ENCODE results near the gene TOMM34. TPM values are rescaled to one million over a fixed set of nuclear protein-coding genes. Genes with fewer than 3 reads are reported as not detected.

TOMM34 gene
- total and polyA plus RNA-seq, 2 of the 13 experiments (the other 11 are each of a cell fraction or from before 2014, with no cell fraction given) = 36.2 to 52.0 TPM

- TF ChIP-seq ZC3H4 (CRISPR knock-in tag; IDR thresholded peaks at IDR 0.05; ENCODE audit: borderline replicate concordance) (no peak), RNF219 (CRISPR knock-in tag; IDR thresholded peaks at IDR 0.05) (peak; percentile 94; the same call in 1 of the 2 replicates), TOPORS (CRISPR knock-in tag; IDR thresholded peaks at IDR 0.05) (peak; percentile 75; the same call in 1 of the 2 replicates), ZNF496 (CRISPR knock-in tag; IDR thresholded peaks at IDR 0.05; ENCODE audit: insufficient replicate concordance) (no peak), ZBTB26 (CRISPR knock-in tag; IDR thresholded peaks at IDR 0.05; ENCODE audit: borderline replicate concordance) (peak; percentile 93), HES4 (CRISPR knock-in tag; IDR thresholded peaks at IDR 0.05; ENCODE audit: borderline replicate concordance) (peak; percentile 88; the same call in 1 of the 2 replicates), REPIN1 (CRISPR knock-in tag; IDR thresholded peaks at IDR 0.05; ENCODE audit: borderline replicate concordance, low read depth) (peak; percentile 93), ZNF567 (CRISPR knock-in tag; IDR thresholded peaks at IDR 0.05; ENCODE audit: borderline replicate concordance) (peak; percentile 89), MNT (IDR thresholded peaks at IDR 0.05) (peak; percentile 59; the same call in 1 of the 2 replicates), ZBTB14 (CRISPR knock-in tag; IDR thresholded peaks at IDR 0.05) (peak; percentile 86), ZNF816 (CRISPR knock-in tag; IDR thresholded peaks at IDR 0.05; ENCODE audit: borderline replicate concordance) (peak; percentile 98), ZNF75D (CRISPR knock-in tag; IDR thresholded peaks at IDR 0.05; ENCODE audit: borderline replicate concordance) (peak; percentile 98), ZFP62 (CRISPR knock-in tag; IDR thresholded peaks at IDR 0.05) (peak; percentile 25; the same call in 1 of the 2 replicates), RFXAP (CRISPR knock-in tag; IDR thresholded peaks at IDR 0.05; ENCODE audit: borderline replicate concordance) (peak; percentile 79; the same call in 1 of the 2 replicates), THAP11 (CRISPR knock-in tag; IDR thresholded peaks at IDR 0.05) (peak; percentile 81), ZNF44 (CRISPR knock-in tag; IDR thresholded peaks at IDR 0.05) (peak; percentile 95), NCOA1 (CRISPR knock-in tag; IDR thresholded peaks at IDR 0.05) (peak; percentile 97)
- TF ChIP-seq, protein P1, sequence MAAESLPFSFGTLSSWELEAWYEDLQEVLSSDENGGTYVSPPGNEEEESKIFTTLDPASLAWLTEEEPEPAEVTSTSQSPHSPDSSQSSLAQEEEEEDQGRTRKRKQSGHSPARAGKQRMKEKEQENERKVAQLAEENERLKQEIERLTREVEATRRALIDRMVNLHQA (CRISPR knock-in tag; IDR thresholded peaks at IDR 0.05) = no peak
- TF ChIP-seq, protein P2, sequence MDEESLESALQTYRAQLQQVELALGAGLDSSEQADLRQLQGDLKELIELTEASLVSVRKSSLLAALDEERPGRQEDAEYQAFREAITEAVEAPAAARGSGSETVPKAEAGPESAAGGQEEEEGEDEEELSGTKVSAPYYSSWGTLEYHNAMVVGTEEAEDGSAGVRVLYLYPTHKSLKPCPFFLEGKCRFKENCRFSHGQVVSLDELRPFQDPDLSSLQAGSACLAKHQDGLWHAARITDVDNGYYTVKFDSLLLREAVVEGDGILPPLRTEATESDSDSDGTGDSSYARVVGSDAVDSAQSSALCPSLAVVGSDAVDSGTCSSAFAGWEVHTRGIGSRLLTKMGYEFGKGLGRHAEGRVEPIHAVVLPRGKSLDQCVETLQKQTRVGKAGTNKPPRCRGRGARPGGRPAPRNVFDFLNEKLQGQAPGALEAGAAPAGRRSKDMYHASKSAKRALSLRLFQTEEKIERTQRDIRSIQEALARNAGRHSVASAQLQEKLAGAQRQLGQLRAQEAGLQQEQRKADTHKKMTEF (CRISPR knock-in tag; IDR thresholded peaks at IDR 0.05) = peak; percentile 97
- TF ChIP-seq, protein P3, sequence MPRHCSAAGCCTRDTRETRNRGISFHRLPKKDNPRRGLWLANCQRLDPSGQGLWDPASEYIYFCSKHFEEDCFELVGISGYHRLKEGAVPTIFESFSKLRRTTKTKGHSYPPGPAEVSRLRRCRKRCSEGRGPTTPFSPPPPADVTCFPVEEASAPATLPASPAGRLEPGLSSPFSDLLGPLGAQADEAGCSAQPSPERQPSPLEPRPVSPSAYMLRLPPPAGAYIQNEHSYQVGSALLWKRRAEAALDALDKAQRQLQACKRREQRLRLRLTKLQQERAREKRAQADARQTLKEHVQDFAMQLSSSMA (CRISPR knock-in tag; IDR thresholded peaks at IDR 0.05) = peak; percentile 95
Observed at GRCh38 chr20:44960103-44960852, at the start of gene TOMM34 (continued).
